Effector memory CD4-positive, alpha-beta T cell (primary cell): ENCODE results near the gene TRIM65.

ENCODE experiments used
- DNase-seq, 3 donors: peaks; one replicate each; pipeline ENCODE4 v3.0.0-alpha.2; 2020
- H3K27ac ChIP-seq: 2 replicates; pipeline ENCODE4 v1.7.0; 2013; ENCODE audit warnings: mild to moderate bottlenecking, low read length, moderate library complexity; ENCODE audit not compliant: insufficient read depth, poor library complexity, severe bottlenecking
- H3K27me3 ChIP-seq: replicated peaks from 2 replicates; pipeline ENCODE4 v1.7.0; 2013; ENCODE audit warnings: mild to moderate bottlenecking, low read length; ENCODE audit not compliant: insufficient read depth, control insufficient read depth, poor library complexity, severe bottlenecking
- H3K36me3 ChIP-seq: 2 replicates; pipeline ENCODE4 v1.7.0; 2013; ENCODE audit warnings: mild to moderate bottlenecking, low read length, moderate library complexity; ENCODE audit not compliant: control insufficient read depth, insufficient read depth
- H3K4me1 ChIP-seq: 2 replicates; pipeline ENCODE4 v1.7.0; 2013; ENCODE audit warnings: low read length, mild to moderate bottlenecking; ENCODE audit not compliant: control insufficient read depth, insufficient read depth, poor library complexity, severe bottlenecking
- H3K4me3 ChIP-seq: 2 replicates; pipeline ENCODE4 v1.7.0; 2013; ENCODE audit warnings: low read length, low read depth, mild to moderate bottlenecking; ENCODE audit not compliant: insufficient read depth, poor library complexity, severe bottlenecking
- H3K9me3 ChIP-seq: 2 replicates; pipeline ENCODE4 v1.7.0; 2013; ENCODE audit warnings: mild to moderate bottlenecking, low read length, moderate library complexity; ENCODE audit not compliant: control insufficient read depth

The TRIM65 gene

GRCh38 chr17:75906143-75906884 is 9.6 kb upstream of the TRIM65 start:
- no peak overlapping the region for H3K4me3 ChIP-seq
- peaks cover 14% of the 10 kb centered on the region for H3K36me3 ChIP-seq
- DNase-seq, result no peak
- H3K27me3 ChIP-seq, result no peaks in the 10 kb centered on the region
- H3K4me1 ChIP-seq, result peaks cover 9% of the 10 kb centered on the region
- H3K9me3 ChIP-seq, result no peaks in the 10 kb centered on the region
- no peak overlapping the region for H3K27ac ChIP-seq

- H3K4me1 ChIP-seq, result peaks cover 9% of the 10 kb centered on the region
- H3K4me3 ChIP-seq, result peak within 1 kb of the TSS; percentile 65
- peaks cover 27% of the 10 kb centered on the region for H3K36me3 ChIP-seq
- H3K9me3 ChIP-seq, result no peaks in the 10 kb centered on the region
- no peaks in the 10 kb centered on the region for H3K27me3 ChIP-seq
- peak; percentile 86 to 93 (median 89) for DNase-seq
- H3K27ac ChIP-seq, result peak within 1 kb of the TSS; percentile 79
These were observed 8.2 kb upstream of the TRIM65 start, which contains the start of gene MRPL38 for GRCh38 chr17:75904749-75905521. MRPL38 (minus strand) TSS chr17:75904884; CDS start chr17:75904875, 9 bp downstream.

- Histone ChIP-seq H3K9me3 (no peaks in the 10 kb centered on the region), H3K27me3 (no peaks in the 10 kb centered on the region), H3K27ac (no peak overlapping the region), H3K4me3 (no peak overlapping the region), H3K36me3 (peaks cover 47% of the 10 kb centered on the region), H3K4me1 (peaks cover 9% of the 10 kb centered on the region)
- no peak for DNase-seq
These were observed 5.7 kb upstream of the TRIM65 start for GRCh38 chr17:75902406-75902805.

- H3K36me3 ChIP-seq, result peaks cover 47% of the 10 kb centered on the region
- DNase-seq, result no peak
- H3K9me3 ChIP-seq, result no peaks in the 10 kb centered on the region
- H3K27me3 ChIP-seq, result no peaks in the 10 kb centered on the region
- H3K27ac ChIP-seq, result no peak overlapping the region
- H3K4me3 ChIP-seq, result no peak overlapping the region
- peaks cover 9% of the 10 kb centered on the region for H3K4me1 ChIP-seq
These were observed 5.0 kb upstream of the TRIM65 start for GRCh38 chr17:75901727-75902126.

- Histone ChIP-seq H3K9me3 (no peaks in the 10 kb centered on the region), H3K36me3 (peaks cover 47% of the 10 kb centered on the region), H3K27ac (no peak overlapping the region), H3K4me3 (no peak overlapping the region), H3K27me3 (no peaks in the 10 kb centered on the region), H3K4me1 (peaks cover 9% of the 10 kb centered on the region)
- DNase-seq, result no peak
These were observed 4.2 kb upstream of the TRIM65 start for GRCh38 chr17:75900691-75901533.

GRCh38 chr17:75899767-75900468 is 3.2 kb upstream of the TRIM65 start:
- no peak overlapping the region for H3K4me3 ChIP-seq
- no peaks in the 10 kb centered on the region for H3K9me3 ChIP-seq
- peaks cover 47% of the 10 kb centered on the region for H3K36me3 ChIP-seq
- peaks cover 14% of the 10 kb centered on the region for H3K4me1 ChIP-seq
- DNase-seq, result no peak
- no peak overlapping the region for H3K27ac ChIP-seq
- H3K27me3 ChIP-seq, result no peaks in the 10 kb centered on the region

- Histone ChIP-seq H3K27ac (no peak overlapping the region), H3K4me1 (peaks cover 16% of the 10 kb centered on the region), H3K9me3 (no peaks in the 10 kb centered on the region), H3K27me3 (no peaks in the 10 kb centered on the region), H3K4me3 (no peak overlapping the region), H3K36me3 (peaks cover 47% of the 10 kb centered on the region)
- DNase-seq, result no peak
These were observed 2.6 kb upstream of the TRIM65 start for GRCh38 chr17:75899353-75899752.

- H3K4me3 ChIP-seq, result no peak overlapping the region
- H3K27ac ChIP-seq, result no peak overlapping the region
- H3K9me3 ChIP-seq, result no peaks in the 10 kb centered on the region
- H3K27me3 ChIP-seq, result no peaks in the 10 kb centered on the region
- no peak for DNase-seq
- H3K4me1 ChIP-seq, result peaks cover 17% of the 10 kb centered on the region
- peaks cover 47% of the 10 kb centered on the region for H3K36me3 ChIP-seq
These were observed 2.0 kb upstream of the TRIM65 start for GRCh38 chr17:75898791-75899190.

- no peaks in the 10 kb centered on the region for H3K9me3 ChIP-seq
- H3K36me3 ChIP-seq, result peaks cover 46% of the 10 kb centered on the region
- DNase-seq, result no peak
- H3K4me1 ChIP-seq, result peaks cover 17% of the 10 kb centered on the region
- no peak overlapping the region for H3K4me3 ChIP-seq
- no peaks in the 10 kb centered on the region for H3K27me3 ChIP-seq
- no peak overlapping the region for H3K27ac ChIP-seq
These were observed 1.3 kb upstream of the TRIM65 start for GRCh38 chr17:75898065-75898464.
